HG02943 (cell line): ENCODE measurements around the gene CP.
"Not testable (repeated sequence)": the region's sequence is repeated elsewhere in the genome, so short reads cannot be mapped to it uniquely, and the experiment has no call there.

ENCODE experiments used
- ATAC-seq: cut with Tn5 transposase; IDR thresholded peaks from one replicate; pipeline ENCODE4 v1.9.1; 2021; ENCODE audit warnings: mild to moderate bottlenecking, low read depth, moderate library complexity; ENCODE audit not compliant: unreplicated experiment

The CP gene

GRCh38 chr3:149231871-149232270 lies 10.2 kb upstream of the CP start:
- ATAC-seq, result no peak

- ATAC-seq, result no peak
Measured at GRCh38 chr3:149227591-149228268, 6.1 kb upstream of the CP start.

GRCh38 chr3:149226776-149227175 lies 5.1 kb upstream of the CP start:
- no peak for ATAC-seq

GRCh38 chr3:149224736-149225594 lies 3.3 kb upstream of the CP start:
- ATAC-seq, result peak; percentile 92

DNA sequence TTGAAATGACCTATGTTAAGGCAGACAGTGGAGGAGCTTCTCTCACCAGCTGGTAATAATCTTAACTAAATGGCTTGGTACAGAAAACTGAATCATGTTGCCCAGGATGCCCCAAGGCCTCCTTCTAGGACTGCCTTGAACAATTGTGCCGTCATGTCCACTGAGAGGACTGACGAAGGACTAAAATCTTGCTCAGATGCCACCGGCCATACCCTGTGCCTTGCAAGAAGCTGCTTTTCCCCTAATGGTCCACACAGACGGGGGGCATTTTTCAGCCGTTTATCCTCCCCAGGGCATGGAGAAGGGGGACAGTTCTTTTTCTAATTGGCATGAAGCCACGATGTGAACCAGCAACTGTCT lies 1.8 kb upstream of the CP start:
- ATAC-seq, result no peak

DNA sequence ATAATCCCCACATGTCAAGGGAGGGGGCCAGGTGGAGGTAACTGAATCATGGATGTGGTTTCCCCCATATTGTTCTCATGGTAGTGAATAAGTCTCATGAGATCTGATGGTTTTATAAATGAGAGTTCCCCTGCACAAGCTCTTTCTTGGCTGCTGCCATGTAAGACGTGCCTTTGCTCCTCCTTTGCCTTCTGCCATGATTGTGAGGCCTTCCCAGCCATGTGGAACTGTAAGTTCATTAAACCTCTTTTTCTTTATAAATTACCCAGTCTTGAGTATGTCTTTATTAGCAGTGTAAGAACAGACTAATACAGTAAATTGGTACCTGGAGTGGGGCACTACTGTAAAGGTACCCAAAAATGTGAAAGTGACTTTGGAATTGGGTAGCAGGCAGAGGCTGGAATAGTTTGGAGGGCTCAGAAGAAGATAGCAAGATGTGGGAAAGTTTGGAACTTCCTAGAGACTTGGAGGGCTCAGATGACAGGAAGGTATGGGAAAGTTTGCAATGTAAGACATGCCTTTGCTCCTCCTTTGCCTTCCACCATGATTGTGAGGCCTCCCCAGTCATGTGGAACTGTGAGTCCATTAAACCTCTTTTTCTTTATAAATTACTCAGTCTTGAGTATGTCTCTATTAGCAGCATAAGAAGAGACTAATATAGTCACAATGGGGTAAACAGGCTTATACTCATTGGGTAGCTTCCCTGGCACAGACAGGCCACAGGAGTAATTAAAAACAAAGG lies 2.1 kb downstream of the CP start:
- not testable (repeated sequence) for ATAC-seq

GRCh38 chr3:149217347-149217746 lies 4.3 kb downstream of the CP start:
- no peak for ATAC-seq

GRCh38 chr3:149216193-149216869 lies 5.3 kb downstream of the CP start:
- no peak for ATAC-seq

- no peak for ATAC-seq
Measured at GRCh38 chr3:149215515-149215914, 6.1 kb downstream of the CP start.

DNA sequence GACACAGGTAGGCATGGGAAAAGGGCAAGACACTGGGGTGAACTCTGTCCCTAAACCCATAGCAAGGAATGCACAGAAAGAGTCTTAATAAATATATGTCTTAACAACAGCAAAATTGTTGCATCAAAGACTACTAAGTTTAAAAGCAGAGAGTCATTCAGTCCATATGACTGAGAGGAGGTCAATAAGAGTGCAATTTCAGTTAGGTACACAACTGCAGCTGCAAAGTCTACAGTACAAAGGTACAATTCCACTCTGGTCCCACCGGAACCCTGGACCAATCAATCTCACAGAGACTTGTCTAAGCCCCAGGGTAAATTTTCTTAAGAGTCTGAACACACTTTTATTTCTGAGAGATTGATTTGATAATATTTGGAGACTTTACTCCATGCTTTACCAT lies 6.9 kb downstream of the CP start:
- ATAC-seq, result no peak

GRCh38 chr3:149212386-149212785 lies 9.2 kb downstream of the CP start:
- no peak for ATAC-seq

- ATAC-seq, result no peak
Measured at GRCh38 chr3:149209431-149209830, 12.2 kb downstream of the CP start.

GRCh38 chr3:149207475-149207874 lies 14.2 kb downstream of the CP start:
- no peak for ATAC-seq

- no peak for ATAC-seq
Measured at GRCh38 chr3:149204390-149204991, 17.1 kb downstream of the CP start.

GRCh38 chr3:149203758-149204157 lies 17.9 kb downstream of the CP start:
- peak; percentile 95 for ATAC-seq

DNA sequence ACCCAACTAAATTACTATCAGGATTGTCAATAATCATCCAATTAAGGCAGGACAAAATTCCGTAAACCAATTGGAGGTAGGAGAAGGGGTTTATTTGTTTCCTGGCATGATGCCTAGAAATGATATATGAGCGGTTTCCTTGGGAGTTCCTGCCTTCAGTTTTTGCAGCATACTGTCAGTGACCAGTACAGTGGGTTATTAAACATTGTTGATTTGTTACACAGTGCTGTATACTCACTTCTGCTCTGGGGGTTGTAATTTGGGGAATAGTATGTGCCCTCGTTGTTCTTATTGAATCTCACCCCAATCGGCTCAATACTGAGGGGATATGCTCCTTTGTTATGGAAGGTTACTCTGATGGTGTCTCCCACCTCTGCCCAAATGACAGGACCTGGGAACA lies 22.2 kb downstream of the CP start:
- no peak for ATAC-seq

DNA sequence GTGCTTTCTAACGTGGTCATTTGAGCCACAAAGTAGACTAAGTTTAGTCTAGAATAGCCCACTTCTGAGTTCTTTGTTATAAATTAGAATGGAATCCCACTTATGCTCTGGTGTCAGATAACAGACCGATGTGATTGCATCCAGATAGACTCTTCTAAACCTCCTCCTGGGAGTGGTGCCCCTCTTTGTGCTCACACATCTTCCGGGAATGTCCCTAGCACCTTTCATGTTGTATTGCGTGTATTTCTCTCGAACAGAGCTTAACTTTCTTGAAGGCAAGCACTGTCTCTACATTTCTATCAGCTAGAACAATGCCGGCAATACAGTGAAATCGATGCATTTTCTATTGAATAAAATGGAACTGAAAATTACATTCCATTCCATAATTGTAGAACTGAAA lies 23.0 kb downstream of the CP start:
- no peak for ATAC-seq

DNA sequence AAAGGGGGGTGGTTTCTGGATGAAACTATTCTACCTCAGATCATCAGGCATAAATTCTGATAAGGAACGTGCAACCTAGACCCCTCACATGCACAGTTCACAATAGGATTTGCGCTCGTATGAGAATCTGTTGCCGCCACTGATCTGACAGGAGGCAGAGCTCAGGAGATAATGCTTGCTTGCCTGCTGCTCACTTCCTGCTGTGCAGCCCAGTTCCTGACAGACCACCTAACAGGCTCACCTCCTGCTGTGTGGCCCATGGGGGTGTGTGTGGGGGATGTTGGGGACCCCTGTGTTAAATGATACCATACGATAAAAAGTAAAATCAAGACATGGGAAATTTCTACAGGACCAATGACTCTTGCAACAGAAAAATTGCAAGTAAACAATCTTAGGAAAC lies 24.0 kb downstream of the CP start:
- no peak for ATAC-seq

GRCh38 chr3:149196805-149197592 lies 24.6 kb downstream of the CP start:
- not testable (repeated sequence) for ATAC-seq

- no peak for ATAC-seq
Measured at GRCh38 chr3:149195221-149195620, 26.4 kb downstream of the CP start.
